ENCODE results near the gene PRG3.
"Not testable (repeated sequence)": the region's sequence is repeated elsewhere in the genome, so short reads cannot be mapped to it uniquely, and the experiment has no call there.

The PRG3 gene

GRCh38 chr11:57407941-57408475 lies 27.1 kb upstream of the PRG3 start:
- TF ChIP-seq, protein P1, sequence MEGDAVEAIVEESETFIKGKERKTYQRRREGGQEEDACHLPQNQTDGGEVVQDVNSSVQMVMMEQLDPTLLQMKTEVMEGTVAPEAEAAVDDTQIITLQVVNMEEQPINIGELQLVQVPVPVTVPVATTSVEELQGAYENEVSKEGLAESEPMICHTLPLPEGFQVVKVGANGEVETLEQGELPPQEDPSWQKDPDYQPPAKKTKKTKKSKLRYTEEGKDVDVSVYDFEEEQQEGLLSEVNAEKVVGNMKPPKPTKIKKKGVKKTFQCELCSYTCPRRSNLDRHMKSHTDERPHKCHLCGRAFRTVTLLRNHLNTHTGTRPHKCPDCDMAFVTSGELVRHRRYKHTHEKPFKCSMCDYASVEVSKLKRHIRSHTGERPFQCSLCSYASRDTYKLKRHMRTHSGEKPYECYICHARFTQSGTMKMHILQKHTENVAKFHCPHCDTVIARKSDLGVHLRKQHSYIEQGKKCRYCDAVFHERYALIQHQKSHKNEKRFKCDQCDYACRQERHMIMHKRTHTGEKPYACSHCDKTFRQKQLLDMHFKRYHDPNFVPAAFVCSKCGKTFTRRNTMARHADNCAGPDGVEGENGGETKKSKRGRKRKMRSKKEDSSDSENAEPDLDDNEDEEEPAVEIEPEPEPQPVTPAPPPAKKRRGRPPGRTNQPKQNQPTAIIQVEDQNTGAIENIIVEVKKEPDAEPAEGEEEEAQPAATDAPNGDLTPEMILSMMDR (IDR thresholded peaks at IDR 0.05; ENCODE audit: unreplicated experiment in 3 of 3): no peak
- H3K4me1 Mint-ChIP-seq: no peaks in the 10 kb centered on the region
- H3K27ac Mint-ChIP-seq: no peak overlapping the region
- no peaks in the 10 kb centered on the region for H3K27me3 Mint-ChIP-seq (ENCODE audit: low read depth)
- no peak overlapping the region for H3K4me3 Mint-ChIP-seq
- no peaks in the 10 kb centered on the region for H3K9me3 Mint-ChIP-seq
- peaks cover 36% of the 10 kb centered on the region for H3K36me3 Mint-ChIP-seq (ENCODE audit: low read depth)

GRCh38 chr11:57407010-57407920 lies 26.3 kb upstream of the PRG3 start:
- Mint-ChIP-seq H3K9me3 (no peaks in the 10 kb centered on the region), H3K27ac (no peak overlapping the region), H3K36me3 (ENCODE audit: low read depth) (peaks cover 33% of the 10 kb centered on the region), H3K4me3 (no peak overlapping the region), H3K4me1 (no peaks in the 10 kb centered on the region), H3K27me3 (ENCODE audit: low read depth) (no peaks in the 10 kb centered on the region)
- TF ChIP-seq, protein P1 (IDR thresholded peaks at IDR 0.05; ENCODE audit: unreplicated experiment in 3 of 3): no peak

DNA sequence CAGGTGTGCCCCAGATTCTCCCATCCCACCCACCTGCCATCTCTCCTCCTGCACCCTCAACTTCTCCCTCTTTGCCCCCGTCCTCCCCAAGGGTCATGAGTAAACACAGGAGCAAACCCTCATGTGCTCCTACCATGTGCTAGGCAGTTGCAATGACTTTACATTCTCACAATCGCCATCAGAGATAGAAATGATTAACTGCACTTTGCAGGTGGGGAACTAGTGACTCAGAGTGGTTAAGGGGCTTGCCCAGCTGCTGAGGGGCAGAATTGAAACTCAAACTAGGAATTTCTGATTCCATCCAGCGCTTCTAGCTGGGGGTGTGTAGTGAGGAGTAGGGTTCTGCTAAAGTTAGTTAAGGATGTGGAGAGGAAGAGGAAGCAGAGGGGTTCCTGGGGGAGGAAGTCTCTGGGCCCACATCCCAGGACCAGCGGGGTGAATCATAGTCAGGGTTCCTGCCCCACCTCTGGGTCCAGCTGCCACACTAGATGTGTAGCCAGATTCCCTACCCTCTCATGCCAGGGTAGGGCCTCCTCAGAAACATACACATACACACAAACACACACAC lies 25.5 kb upstream of the PRG3 start:
- H3K27ac Mint-ChIP-seq: no peak overlapping the region
- TF ChIP-seq, protein P1 (IDR thresholded peaks at IDR 0.05; ENCODE audit: unreplicated experiment in 3 of 3): no peak
- H3K4me3 Mint-ChIP-seq: no peak overlapping the region
- peaks cover under 1% of the 10 kb centered on the region for H3K27me3 Mint-ChIP-seq (ENCODE audit: low read depth)
- H3K4me1 Mint-ChIP-seq: no peaks in the 10 kb centered on the region
- peaks cover 33% of the 10 kb centered on the region for H3K36me3 Mint-ChIP-seq (ENCODE audit: low read depth)
- no peaks in the 10 kb centered on the region for H3K9me3 Mint-ChIP-seq

- Mint-ChIP-seq H3K36me3 (ENCODE audit: low read depth) (peaks cover 28% of the 10 kb centered on the region), H3K4me1 (no peaks in the 10 kb centered on the region), H3K9me3 (no peaks in the 10 kb centered on the region), H3K4me3 (no peak overlapping the region), H3K27ac (no peak overlapping the region), H3K27me3 (ENCODE audit: low read depth) (peaks cover 9% of the 10 kb centered on the region)
- TF ChIP-seq, protein P1 (IDR thresholded peaks at IDR 0.05; ENCODE audit: unreplicated experiment in 3 of 3): no peak
Measured at GRCh38 chr11:57405271-57405860, 24.4 kb upstream of the PRG3 start.

DNA sequence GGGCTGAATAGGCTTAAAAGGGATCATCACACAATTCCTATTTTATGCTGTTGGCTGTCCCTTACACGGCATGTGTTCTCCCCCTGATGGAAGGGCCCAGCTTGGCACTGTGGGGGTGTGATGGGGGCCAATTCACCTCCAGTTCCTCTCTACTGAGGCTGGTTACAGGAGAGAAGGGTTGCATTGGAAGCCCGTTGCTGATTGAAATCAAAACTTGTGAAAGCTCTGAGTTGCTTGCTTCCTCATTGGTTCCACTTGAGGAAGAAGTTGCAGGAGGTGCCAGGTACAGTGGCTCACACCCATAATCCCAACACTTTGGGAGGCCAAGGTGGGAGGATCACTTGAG lies 22.8 kb upstream of the PRG3 start:
- Mint-ChIP-seq H3K27me3 (ENCODE audit: low read depth) (peaks cover 9% of the 10 kb centered on the region), H3K27ac (no peak overlapping the region), H3K4me3 (no peak overlapping the region), H3K36me3 (ENCODE audit: low read depth) (peaks cover 12% of the 10 kb centered on the region), H3K4me1 (no peaks in the 10 kb centered on the region), H3K9me3 (no peaks in the 10 kb centered on the region)
- TF ChIP-seq, protein P1 (IDR thresholded peaks at IDR 0.05; ENCODE audit: unreplicated experiment in 3 of 3): no peak

GRCh38 chr11:57403003-57403801 lies 22.3 kb upstream of the PRG3 start:
- not testable (repeated sequence) for H3K4me3 Mint-ChIP-seq; H3K9me3 Mint-ChIP-seq; H3K4me1 Mint-ChIP-seq; H3K27me3 Mint-ChIP-seq (ENCODE audit: low read depth); H3K27ac Mint-ChIP-seq
- H3K36me3 Mint-ChIP-seq (ENCODE audit: low read depth): peaks cover 12% of the 10 kb centered on the region

Data from nephron (organoid).